Measurements from ENCODE around the gene CELSR2.

The CELSR2 gene

GRCh38 chr1:109257682-109258421, 8.5 kb downstream of the CELSR2 start (continued):
- no peak for TF ChIP-seq YY2 (tag by site-specific recombination; IDR thresholded peaks at IDR 0.05)
- no peak for TF ChIP-seq ZNF26 (tag by site-specific recombination; IDR thresholded peaks at IDR 0.05)
- TF ChIP-seq GLIS1 (tag by site-specific recombination; IDR thresholded peaks at IDR 0.05): peak; percentile 74
- TF ChIP-seq ZNF223 (tag by site-specific recombination; IDR thresholded peaks at IDR 0.05): no peak
- no peak for TF ChIP-seq ZNF140 (tag by site-specific recombination; IDR thresholded peaks at IDR 0.05)
- 0 out of 2 replicates have a peak, but pooled peaks have one; percentile 7 for TF ChIP-seq ZNF398 (tag by site-specific recombination; IDR thresholded peaks at IDR 0.05)
- no peak for TF ChIP-seq ZBTB44 (tag by site-specific recombination; IDR thresholded peaks at IDR 0.05)
- TF ChIP-seq PBX3 (CRISPR knock-in tag; IDR thresholded peaks at IDR 0.05): no peak
- TF ChIP-seq ZNF121 (tag by site-specific recombination; IDR thresholded peaks at IDR 0.05): no peak

- ChIA-PET POLR2A (interaction anchor here (1.4 to 2.2 kb wide), 2 partner anchors 24 to 159 kb away, joined by 3 to 8 read pairs; partner anchors contain the start of gene PSRC1), CTCF (interaction anchor here (0.7 to 1.8 kb wide), 3 partner anchors 19 to 274 kb away, joined by 3 to 13 read pairs (median 5); no protein-coding TSS in a partner anchor)
- peaks cover 0 to 62% of the 10 kb centered on the region in 2 experiments; a peak in 1 of 3 replicates for H3K36me3 ChIP-seq (ENCODE audit: control insufficient read depth in 2 of 2, insufficient read depth in 1 of 2, low read length in 2 of 2)
- TF ChIP-seq ZSCAN16 (tag by site-specific recombination; IDR thresholded peaks at IDR 0.05) (no peak), ZNF645 (tag by site-specific recombination; IDR thresholded peaks at IDR 0.05) (no peak), ZBTB48 (tag by site-specific recombination; IDR thresholded peaks at IDR 0.05) (no peak), HIC1 (tag by site-specific recombination; IDR thresholded peaks at IDR 0.05) (no peak), ZNF747 (tag by site-specific recombination; IDR thresholded peaks at IDR 0.05) (no peak), ZNF658 (tag by site-specific recombination; IDR thresholded peaks at IDR 0.05) (no peak), ZSCAN23 (tag by site-specific recombination; IDR thresholded peaks at IDR 0.05) (no peak), ZNF121 (tag by site-specific recombination; IDR thresholded peaks at IDR 0.05) (no peak), GFI1B (tag by site-specific recombination; IDR thresholded peaks at IDR 0.05) (no peak), ZNF48 (tag by site-specific recombination; IDR thresholded peaks at IDR 0.05) (no peak), SP7 (tag by site-specific recombination; IDR thresholded peaks at IDR 0.05) (no peak), ZNF174 (tag by site-specific recombination; IDR thresholded peaks at IDR 0.05) (no peak), ZNF426 (tag by site-specific recombination; IDR thresholded peaks at IDR 0.05) (no peak), ZNF266 (tag by site-specific recombination; IDR thresholded peaks at IDR 0.05; ENCODE audit: low read depth) (no peak), ZNF768 (tag by site-specific recombination; IDR thresholded peaks at IDR 0.05) (peak; percentile 92; the same call in 1 of the 2 replicates), REPIN1 (tag by site-specific recombination; IDR thresholded peaks at IDR 0.05; ENCODE audit: low read depth) (no peak)
These were observed 9.4 kb downstream of the CELSR2 start for GRCh38 chr1:109258481-109259466.

More at GRCh38 chr1:109258481-109259466, 9.4 kb downstream of the CELSR2 start:
- Histone ChIP-seq H3K4me3 (ENCODE audit: low read depth, low read length) (no peak overlapping the region), H3K9me3 (ENCODE audit: control insufficient read depth, insufficient read depth, low read depth, low read length) (no peaks in the 10 kb centered on the region), H3K27ac (ENCODE audit: extremely low read depth, low read depth, low read length) (no peak overlapping the region), H3K4me1 (ENCODE audit: control insufficient read depth, insufficient read depth, low read length) (peaks cover 2% of the 10 kb centered on the region; the same call in 1 of the 2 replicates)
